Type B pancreatic cell (in vitro differentiated cells): ENCODE data around the gene RPL15. TPM values are rescaled to one million over a fixed set of nuclear protein-coding genes. Genes with fewer than 3 reads are reported as not detected.

Experiments
- DNase-seq: peaks from one replicate; pipeline ENCODE4 v3.0.0; 2021; ENCODE audit warnings: mixed read lengths; ENCODE audit not compliant: unreplicated experiment; ENCODE audit errors: extremely low spot score
- H3K27ac Mint-ChIP-seq: 2 replicates; pipeline ENCODE4 v1.8.0; 2021; ENCODE audit warnings: mild to moderate bottlenecking, mixed read lengths
- H3K27me3 Mint-ChIP-seq: 2 replicates; pipeline ENCODE4 v1.8.0; 2021; ENCODE audit warnings: mixed read lengths
- H3K36me3 Mint-ChIP-seq: 2 replicates; pipeline ENCODE4 v1.8.0; 2021; ENCODE audit warnings: mixed read lengths
- H3K4me1 Mint-ChIP-seq: one replicate; pipeline ENCODE4 v1.8.0; 2021; ENCODE audit warnings: mixed read lengths; ENCODE audit not compliant: unreplicated experiment
- H3K4me3 Mint-ChIP-seq: 2 replicates; pipeline ENCODE4 v1.8.0; 2021; ENCODE audit warnings: mild to moderate bottlenecking, mixed read lengths
- H3K9me3 Mint-ChIP-seq: 2 replicates; pipeline ENCODE4 v1.8.0; 2021; ENCODE audit warnings: mixed read lengths
- CTCF ChIP-seq: fragments of 200-600 bp; sonication (generic); conservative IDR thresholded peaks from 2 replicates; pipeline ENCODE4 v1.5.0; 2021; ENCODE audit warnings: antibody characterized with exemption, mild to moderate bottlenecking
- total RNA-seq: library from RNA; stranded (reverse); gene quantifications from 2 replicates; pipeline ENCODE4 v1.2.1, GENCODE V29; 2021; ENCODE audit warnings: low replicate concordance

Gene RPL15
- total RNA-seq, 1 donor from 2014 or later = 2,257 TPM

- Mint-ChIP-seq H3K27ac (no peak overlapping the region), H3K4me1 (no peaks in the 10 kb centered on the region), H3K36me3 (peaks cover 51% of the 10 kb centered on the region), H3K4me3 (no peak overlapping the region), H3K27me3 (no peaks in the 10 kb centered on the region), H3K9me3 (no peaks in the 10 kb centered on the region)
- no peak for TF ChIP-seq CTCF
- DNase-seq = no peak
Measured at GRCh38 chr3:23966328-23966727, 49.4 kb downstream of the RPL15 start.

- no peak for DNase-seq
- TF ChIP-seq CTCF = no peak
- Mint-ChIP-seq H3K4me3 (no peak overlapping the region), H3K27ac (no peak overlapping the region), H3K36me3 (peaks cover 42% of the 10 kb centered on the region), H3K9me3 (no peaks in the 10 kb centered on the region), H3K4me1 (no peaks in the 10 kb centered on the region), H3K27me3 (no peaks in the 10 kb centered on the region)
Measured at GRCh38 chr3:23968463-23969184, 51.7 kb downstream of the RPL15 start.

GRCh38 chr3:23969393-23969792 lies 52.5 kb downstream of the RPL15 start:
- no peak overlapping the region for H3K4me3 Mint-ChIP-seq
- peaks cover 42% of the 10 kb centered on the region for H3K36me3 Mint-ChIP-seq
- H3K9me3 Mint-ChIP-seq = no peaks in the 10 kb centered on the region
- no peaks in the 10 kb centered on the region for H3K4me1 Mint-ChIP-seq
- no peaks in the 10 kb centered on the region for H3K27me3 Mint-ChIP-seq
- no peak overlapping the region for H3K27ac Mint-ChIP-seq
- DNase-seq = no peak
- no peak for TF ChIP-seq CTCF

Other genes starting within 250 kb of the RPL15 start
- gene UBE2E1, start 111.2 kb upstream of the RPL15 start, total RNA-seq = 93.2 and 110 TPM in 2 replicates
- gene NKIRAS1, start 142 bp upstream of the RPL15 start, total RNA-seq = 8.0 and 10.8 TPM in 2 replicates
- 20.6 and 23.1 TPM in 2 replicates for gene NR1D2, start 28.2 kb downstream of the RPL15 start, total RNA-seq